ENCODE results near the gene ANKS1A.

Gene ANKS1A

GRCh38 chr6:35037664-35038038 lies 148.6 kb downstream of the ANKS1A start:
- no peak for DNase-seq (ENCODE audit: low read depth in 2 of 2, low spot score in 1 of 2)

- DNase-seq (ENCODE audit: low read depth in 2 of 2, low spot score in 1 of 2), result no peak
These were observed 149.0 kb downstream of the ANKS1A start for GRCh38 chr6:35038076-35038475.

- DNase-seq (ENCODE audit: low read depth in 2 of 2, low spot score in 1 of 2), result no peak
These were observed 151.3 kb downstream of the ANKS1A start for GRCh38 chr6:35040398-35040797.

GRCh38 chr6:35041086-35041861 lies 152.2 kb downstream of the ANKS1A start:
- DNase-seq (ENCODE audit: low read depth in 2 of 2, low spot score in 1 of 2), result no peak

GRCh38 chr6:35042031-35042815 lies 153.2 kb downstream of the ANKS1A start:
- DNase-seq (ENCODE audit: low read depth in 2 of 2, low spot score in 1 of 2), result no peak

- no peak for DNase-seq (ENCODE audit: low read depth in 2 of 2, low spot score in 1 of 2)
These were observed 154.5 kb downstream of the ANKS1A start for GRCh38 chr6:35043381-35044130.

GRCh38 chr6:35044145-35044745 lies 155.2 kb downstream of the ANKS1A start:
- no peak for DNase-seq (ENCODE audit: low read depth in 2 of 2, low spot score in 1 of 2)

GRCh38 chr6:35044761-35045421 lies 155.8 kb downstream of the ANKS1A start:
- no peak for DNase-seq (ENCODE audit: low read depth in 2 of 2, low spot score in 1 of 2)

GRCh38 chr6:35046103-35046502 lies 157.0 kb downstream of the ANKS1A start:
- no peak for DNase-seq (ENCODE audit: low read depth in 2 of 2, low spot score in 1 of 2)

GRCh38 chr6:35046862-35047261 lies 157.8 kb downstream of the ANKS1A start:
- no peak for DNase-seq (ENCODE audit: low read depth in 2 of 2, low spot score in 1 of 2)

- no peak for DNase-seq (ENCODE audit: low read depth in 2 of 2, low spot score in 1 of 2)
These were observed 158.4 kb downstream of the ANKS1A start for GRCh38 chr6:35047265-35048011.

GRCh38 chr6:35048031-35048613 lies 159.1 kb downstream of the ANKS1A start:
- no peak for DNase-seq (ENCODE audit: low read depth in 2 of 2, low spot score in 1 of 2)

GRCh38 chr6:35048631-35049083 lies 159.6 kb downstream of the ANKS1A start:
- no peak for DNase-seq (ENCODE audit: low read depth in 2 of 2, low spot score in 1 of 2)

GRCh38 chr6:35049156-35049735 lies 160.2 kb downstream of the ANKS1A start:
- DNase-seq (ENCODE audit: low read depth in 2 of 2, low spot score in 1 of 2), result no peak

GRCh38 chr6:35049900-35050756 lies 161.1 kb downstream of the ANKS1A start:
- no peak for DNase-seq (ENCODE audit: low read depth in 2 of 2, low spot score in 1 of 2)

GRCh38 chr6:35050757-35051330 lies 161.8 kb downstream of the ANKS1A start:
- DNase-seq (ENCODE audit: low read depth in 2 of 2, low spot score in 1 of 2), result no peak

- no peak for DNase-seq (ENCODE audit: low read depth in 2 of 2, low spot score in 1 of 2)
These were observed 162.3 kb downstream of the ANKS1A start for GRCh38 chr6:35051396-35051795.

GRCh38 chr6:35051997-35052583 lies 163.0 kb downstream of the ANKS1A start:
- DNase-seq (ENCODE audit: low read depth in 2 of 2, low spot score in 1 of 2), result no peak
